ENCODE data around the gene ANKRD35.

ANKRD35 gene

DNA sequence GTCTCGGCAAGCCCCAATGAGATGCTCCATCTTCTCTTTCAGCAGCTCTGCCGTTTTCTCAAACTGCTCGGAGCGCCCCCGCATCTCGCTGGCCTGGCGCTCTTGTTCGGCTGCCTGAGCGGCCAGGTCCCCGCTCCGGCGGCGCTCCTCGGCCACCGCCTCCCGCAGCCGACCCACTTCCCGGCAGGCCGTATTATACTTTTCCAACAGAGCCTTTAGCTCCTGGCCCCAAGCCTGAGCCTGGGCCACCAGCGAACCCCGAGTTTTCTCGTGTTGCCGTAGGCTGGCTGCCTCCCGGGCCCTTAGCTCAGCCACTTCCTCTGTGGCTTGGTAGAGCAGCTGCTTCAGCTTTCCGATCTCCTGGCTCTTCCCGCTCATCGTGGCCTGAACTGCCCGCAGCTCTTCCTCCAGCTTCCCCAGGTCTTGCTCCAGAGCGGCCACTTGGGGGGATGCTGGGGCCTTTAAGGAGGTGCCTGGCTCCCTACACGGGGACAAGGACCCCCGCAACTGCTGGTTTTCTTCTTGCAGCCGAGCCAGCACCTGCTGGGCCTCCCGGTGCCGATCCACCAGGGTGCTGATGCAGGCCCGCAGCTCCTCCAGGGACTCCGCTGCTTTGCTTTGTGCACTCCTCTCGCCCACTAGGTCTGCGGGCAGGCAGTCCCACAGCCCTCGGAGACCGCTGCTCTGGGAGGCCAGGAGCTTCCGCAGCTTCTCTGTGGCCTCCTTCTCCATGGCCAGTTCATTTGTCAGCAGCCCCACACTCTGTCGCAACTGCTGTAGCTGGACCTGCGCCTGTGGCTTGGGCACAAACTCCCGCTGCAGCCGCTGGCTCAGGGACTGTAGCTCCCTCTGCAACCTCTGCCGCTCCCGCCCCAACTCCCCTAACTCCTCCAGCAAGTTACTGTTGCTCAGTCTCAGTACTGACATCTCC is 13.4 kb downstream of the ANKRD35 start:
- peak; percentile 46 to 56 for DNase-seq (ENCODE audit: low read depth in 2 of 2)
- peak overlapping the region; percentile 23 to 26 for H3K4me3 ChIP-seq (replicated peaks in 1 of 2; ENCODE audit: low read depth in 2 of 2, low read length in 2 of 2)
- TF ChIP-seq, protein P1, sequence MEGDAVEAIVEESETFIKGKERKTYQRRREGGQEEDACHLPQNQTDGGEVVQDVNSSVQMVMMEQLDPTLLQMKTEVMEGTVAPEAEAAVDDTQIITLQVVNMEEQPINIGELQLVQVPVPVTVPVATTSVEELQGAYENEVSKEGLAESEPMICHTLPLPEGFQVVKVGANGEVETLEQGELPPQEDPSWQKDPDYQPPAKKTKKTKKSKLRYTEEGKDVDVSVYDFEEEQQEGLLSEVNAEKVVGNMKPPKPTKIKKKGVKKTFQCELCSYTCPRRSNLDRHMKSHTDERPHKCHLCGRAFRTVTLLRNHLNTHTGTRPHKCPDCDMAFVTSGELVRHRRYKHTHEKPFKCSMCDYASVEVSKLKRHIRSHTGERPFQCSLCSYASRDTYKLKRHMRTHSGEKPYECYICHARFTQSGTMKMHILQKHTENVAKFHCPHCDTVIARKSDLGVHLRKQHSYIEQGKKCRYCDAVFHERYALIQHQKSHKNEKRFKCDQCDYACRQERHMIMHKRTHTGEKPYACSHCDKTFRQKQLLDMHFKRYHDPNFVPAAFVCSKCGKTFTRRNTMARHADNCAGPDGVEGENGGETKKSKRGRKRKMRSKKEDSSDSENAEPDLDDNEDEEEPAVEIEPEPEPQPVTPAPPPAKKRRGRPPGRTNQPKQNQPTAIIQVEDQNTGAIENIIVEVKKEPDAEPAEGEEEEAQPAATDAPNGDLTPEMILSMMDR (IDR thresholded peaks at IDR 0.05; ENCODE audit: low read depth, low read length) = no peak

DNA sequence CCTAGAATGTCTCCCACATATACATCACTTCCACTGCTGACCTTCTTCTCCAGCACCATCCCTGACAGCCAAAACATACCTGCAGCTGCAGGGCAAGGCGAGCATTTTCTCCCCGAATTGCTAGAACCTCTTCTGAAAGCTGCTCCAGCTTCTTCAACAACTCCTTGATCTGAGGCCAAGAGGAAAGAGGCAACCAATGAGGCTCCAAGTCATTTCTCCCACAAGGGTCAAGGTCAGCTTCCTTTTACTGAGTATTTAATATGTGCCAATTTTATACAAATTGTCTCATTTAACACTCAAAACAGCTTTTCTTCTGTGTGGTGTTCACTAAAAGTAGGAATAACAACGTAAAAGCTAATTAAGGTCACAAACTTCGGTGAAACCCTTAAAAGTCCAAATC is 17.4 kb downstream of the ANKRD35 start:
- TF ChIP-seq, protein P1 (IDR thresholded peaks at IDR 0.05; ENCODE audit: low read depth, low read length) = no peak

DNA sequence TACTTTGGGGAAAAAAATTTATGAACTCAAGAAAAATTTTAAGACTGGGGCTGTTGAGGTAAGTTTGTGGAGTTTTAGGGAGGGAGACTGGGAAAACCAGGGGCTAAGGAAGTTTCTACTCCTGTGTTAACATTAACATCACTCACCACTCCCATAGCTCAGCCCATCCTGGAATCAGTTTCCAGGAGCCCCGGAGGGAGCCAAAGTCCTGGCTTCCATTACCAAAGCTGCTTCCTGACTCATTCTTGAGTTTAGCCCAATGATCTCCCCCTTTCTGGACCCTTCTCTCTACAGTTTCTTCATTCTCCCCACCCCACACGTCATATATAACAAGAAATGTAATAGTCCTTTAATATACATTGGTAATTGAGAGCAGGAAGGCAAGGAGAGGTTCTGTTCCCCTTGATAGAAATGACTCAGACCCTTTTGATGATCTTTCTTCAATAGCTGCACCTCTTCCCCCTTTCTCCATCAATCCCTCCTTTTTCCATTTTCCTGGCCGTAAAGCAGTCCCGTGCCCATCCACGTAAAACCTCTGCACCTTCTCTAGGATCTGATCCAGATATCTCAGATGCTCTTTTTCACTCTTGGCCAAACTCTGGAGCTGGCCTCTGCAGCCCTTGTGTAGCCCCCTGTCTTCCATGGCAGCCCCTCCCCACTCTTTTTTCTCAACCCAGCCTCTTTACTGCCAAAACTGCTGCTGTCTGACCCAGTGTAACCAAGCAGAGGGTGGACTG is 22.2 kb downstream of the ANKRD35 start:
- peak in 1 of 2 donors; percentile 27 for DNase-seq (ENCODE audit: low read depth in 2 of 2)
- TF ChIP-seq, protein P1 (IDR thresholded peaks at IDR 0.05; ENCODE audit: low read depth, low read length) = no peak
- H3K4me3 ChIP-seq (replicated peaks in 1 of 2; ENCODE audit: low read depth in 2 of 2, low read length in 2 of 2) = no peak overlapping the region

More for the DNA sequence above, 17.4 kb downstream of the ANKRD35 start:
- H3K4me3 ChIP-seq (replicated peaks in 1 of 2; ENCODE audit: low read depth in 2 of 2, low read length in 2 of 2) = no peak overlapping the region
- no peak for DNase-seq (ENCODE audit: low read depth in 2 of 2)

DNA sequence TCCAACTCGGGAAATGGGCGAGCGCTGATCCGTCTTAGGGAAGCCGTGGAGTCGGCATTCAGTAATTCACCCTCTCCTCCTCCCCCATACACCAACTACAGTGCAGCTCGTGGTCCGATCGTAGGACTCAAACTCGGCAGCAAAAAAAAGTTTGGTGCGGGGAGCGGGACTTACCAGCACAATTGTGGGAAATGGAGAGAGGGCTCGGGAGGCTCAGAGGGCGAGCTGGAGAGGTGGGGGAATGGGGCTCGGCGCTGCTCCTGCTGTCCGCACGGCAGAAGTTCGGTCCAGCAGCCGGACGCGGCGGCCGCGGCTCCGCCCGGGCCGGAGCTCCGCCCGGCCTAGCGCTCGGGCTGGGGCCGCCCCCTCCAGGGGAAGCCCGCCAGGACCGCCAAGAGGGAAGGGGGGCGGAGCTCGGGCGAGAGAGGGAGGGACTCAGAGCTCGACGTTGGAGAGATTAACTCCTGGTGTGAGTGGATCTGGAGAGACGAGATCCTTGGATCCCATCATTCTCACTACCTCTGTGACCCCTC is 26.1 kb downstream of the ANKRD35 start:
- H3K4me3 ChIP-seq (replicated peaks in 1 of 2; ENCODE audit: low read depth in 2 of 2, low read length in 2 of 2) = peak overlapping the region; percentile 74 to 77
- TF ChIP-seq, protein P1 (IDR thresholded peaks at IDR 0.05; ENCODE audit: low read depth, low read length) = peak; percentile 12
- peak; percentile 86 to 93 for DNase-seq (ENCODE audit: low read depth in 2 of 2)

DNA sequence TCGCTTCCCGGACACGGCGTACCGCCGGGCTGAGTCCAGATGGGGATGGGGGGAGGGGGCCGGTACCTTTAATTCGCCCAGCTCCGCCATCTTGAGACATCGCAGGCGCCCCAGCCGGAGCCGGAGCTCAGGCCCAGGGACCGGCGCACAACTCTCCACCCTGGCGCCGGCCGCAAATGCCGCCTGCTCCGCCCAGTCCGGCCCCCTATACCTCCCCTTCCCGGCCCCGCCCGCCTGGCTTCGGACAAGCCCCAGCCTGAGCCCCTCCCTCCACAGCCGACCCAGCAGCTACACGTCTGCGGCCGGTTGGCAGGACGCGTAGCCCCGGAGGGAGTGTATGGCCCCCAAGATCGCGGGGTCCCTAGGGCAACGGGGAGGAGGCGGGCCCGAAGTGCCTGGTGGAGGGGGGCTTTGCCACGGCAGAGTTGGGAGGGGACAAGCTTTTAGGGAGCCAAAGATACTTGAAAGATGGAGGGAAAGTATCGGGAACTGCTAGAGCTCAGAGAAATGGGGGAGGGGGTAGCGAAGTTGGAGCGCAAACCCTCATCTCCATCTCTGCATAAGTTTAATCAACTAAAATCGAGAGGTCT is 26.7 kb downstream of the ANKRD35 start, which contains the start of gene PIAS3:
Gene PIAS3 (minus strand): TSS at position 181 of the 590 bp plus-strand sequence. CDS start 91 bp downstream, at position 90.
- peak; percentile 94 to 97 for DNase-seq (ENCODE audit: low read depth in 2 of 2)
- peak within 1 kb of the TSS; percentile 74 to 77 for H3K4me3 ChIP-seq (replicated peaks in 1 of 2; ENCODE audit: low read depth in 2 of 2, low read length in 2 of 2)
- TF ChIP-seq, protein P1 (IDR thresholded peaks at IDR 0.05; ENCODE audit: low read depth, low read length) = no peak

DNA sequence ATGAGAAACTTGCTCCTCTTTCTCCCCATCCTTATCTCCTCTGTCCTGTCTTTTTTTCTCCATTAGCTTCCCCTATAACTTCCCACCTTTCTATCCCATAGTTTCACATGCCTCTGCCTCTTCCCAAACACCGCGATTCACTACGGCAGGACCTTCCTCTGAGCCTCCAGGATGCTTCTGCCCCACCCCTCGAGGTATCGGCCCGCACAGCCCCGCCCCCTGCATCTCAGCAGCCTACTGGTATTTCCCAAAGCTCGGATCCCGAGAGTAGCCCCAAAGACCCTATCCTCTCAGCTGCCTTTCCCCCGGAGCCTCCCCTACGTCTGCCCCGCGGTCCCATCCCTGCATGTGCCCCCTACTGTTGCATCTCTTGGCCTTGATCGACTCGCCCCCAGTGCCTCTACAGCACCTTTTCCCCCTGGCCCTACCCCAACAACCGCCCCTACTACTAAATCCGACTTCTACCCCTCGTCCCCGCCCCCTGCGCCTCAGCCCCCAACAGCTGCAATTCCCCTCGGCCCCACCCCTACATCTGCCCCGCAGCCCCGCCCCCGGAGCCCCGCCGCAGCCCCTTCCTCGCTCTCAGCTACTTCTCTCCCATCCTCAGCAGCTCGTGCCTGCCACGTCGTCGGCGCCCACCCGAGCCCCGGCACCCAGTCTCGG is 27.3 kb downstream of the ANKRD35 start:
- TF ChIP-seq, protein P1 (IDR thresholded peaks at IDR 0.05; ENCODE audit: low read depth, low read length) = no peak
- peak overlapping the region; percentile 74 to 77 for H3K4me3 ChIP-seq (replicated peaks in 1 of 2; ENCODE audit: low read depth in 2 of 2, low read length in 2 of 2)
- peak; percentile 35 to 43 for DNase-seq (ENCODE audit: low read depth in 2 of 2)

Data from cardiac fibroblast (primary cell).